GM18861 (cell line): Measurements from ENCODE around the gene CISD1.
"Not testable (repeated sequence)": the region's sequence is repeated elsewhere in the genome, so short reads cannot be mapped to it uniquely, and the experiment has no call there.

Source experiments
- ATAC-seq: cut with Tn5 transposase; IDR thresholded peaks from one replicate; pipeline ENCODE4 v1.9.1; 2021; ENCODE audit not compliant: unreplicated experiment

CISD1 gene

DNA sequence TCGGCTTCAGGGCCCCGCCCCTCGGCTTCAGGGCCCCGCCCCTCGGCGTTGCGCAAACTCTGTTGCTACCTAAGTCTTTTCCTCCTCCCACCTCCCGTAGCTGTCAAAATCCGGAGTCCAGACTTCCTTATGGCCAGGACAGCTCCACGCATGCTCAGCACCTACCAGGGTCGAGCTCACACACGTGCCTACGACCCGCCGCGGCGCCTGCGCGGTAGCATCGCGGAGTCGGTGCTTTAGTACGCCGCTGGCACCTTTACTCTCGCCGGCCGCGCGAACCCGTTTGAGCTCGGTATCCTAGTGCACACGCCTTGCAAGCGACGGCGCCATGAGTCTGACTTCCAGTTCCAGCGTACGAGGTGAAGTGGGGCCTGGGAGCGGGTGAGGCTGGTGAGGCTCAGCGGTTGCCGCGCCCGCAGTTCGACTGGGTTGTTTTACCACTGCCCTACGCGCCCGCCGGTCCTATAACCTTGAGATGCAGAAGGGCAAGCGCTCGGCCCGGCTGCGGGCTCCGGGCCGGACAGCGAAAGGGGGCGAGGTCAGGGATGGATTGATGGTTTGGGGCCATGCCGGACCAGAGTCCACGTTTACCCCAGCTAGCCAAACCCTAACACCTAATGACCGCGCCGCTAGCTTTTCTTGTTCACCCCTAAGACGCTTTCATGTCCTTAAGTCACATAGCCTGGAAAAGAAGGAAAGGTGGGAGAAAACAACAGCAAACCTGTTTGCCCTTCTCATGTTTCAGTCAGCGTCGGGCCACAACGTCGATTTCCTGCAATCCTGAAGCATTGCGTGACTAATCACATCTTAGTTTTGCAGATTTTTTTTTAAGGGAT lies at the start of gene CISD1:
Gene CISD1, plus strand, starts transcription at position 217 of the 836 bp plus-strand sequence. Its CDS starts 112 bp downstream, at position 329.
- peak; percentile 63 for ATAC-seq

DNA sequence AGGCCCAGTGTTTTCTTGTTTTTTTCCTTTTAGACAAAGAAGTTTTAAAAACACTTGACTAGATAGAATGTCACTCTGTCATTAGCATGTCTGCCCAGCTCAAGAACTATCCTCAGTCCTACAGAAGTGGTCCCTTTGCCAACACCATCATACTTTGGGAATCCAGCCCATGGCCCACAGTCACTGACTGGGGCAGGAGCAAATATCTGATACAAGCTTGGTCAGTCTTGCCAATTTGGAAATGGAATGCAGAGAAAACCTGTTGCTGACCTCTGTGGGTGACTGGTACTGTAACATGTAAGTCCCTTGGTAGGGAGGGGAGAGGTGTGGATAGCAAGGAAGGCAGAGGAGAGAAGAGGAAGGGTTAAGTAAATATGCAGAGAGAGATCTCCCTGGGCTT lies 49.1 kb upstream of the CISD1 start:
- ATAC-seq = no peak

DNA sequence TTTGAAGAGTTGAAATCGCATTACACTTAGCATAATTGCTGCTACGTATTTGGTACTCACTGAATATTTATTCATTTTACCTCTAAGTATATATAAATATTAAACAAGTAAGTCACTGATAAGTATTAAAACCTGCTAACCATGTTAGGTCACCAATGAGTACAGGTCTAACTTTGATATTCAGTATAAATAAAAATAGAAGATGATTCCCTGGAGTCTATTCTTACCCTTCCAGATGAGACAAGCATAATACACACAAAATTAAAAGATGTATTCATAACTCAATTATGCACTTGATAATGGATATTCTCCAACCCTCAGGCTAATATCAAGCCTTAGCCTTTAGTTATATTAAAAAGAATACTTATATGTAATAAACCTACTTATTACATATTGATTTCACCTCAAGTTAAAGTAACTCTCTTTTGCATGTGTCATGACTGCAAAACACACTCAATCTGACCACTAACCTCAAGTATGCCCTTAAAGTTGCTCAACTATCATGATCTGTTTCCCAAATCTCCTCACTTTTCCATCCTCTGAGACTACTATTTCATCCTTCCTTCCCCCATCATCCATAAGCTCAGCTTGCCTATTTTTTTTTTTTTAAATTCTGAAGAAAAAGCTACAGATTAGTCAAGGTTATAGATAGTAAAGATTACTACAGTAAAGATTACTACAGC lies 48.1 kb upstream of the CISD1 start:
- ATAC-seq = no peak

DNA sequence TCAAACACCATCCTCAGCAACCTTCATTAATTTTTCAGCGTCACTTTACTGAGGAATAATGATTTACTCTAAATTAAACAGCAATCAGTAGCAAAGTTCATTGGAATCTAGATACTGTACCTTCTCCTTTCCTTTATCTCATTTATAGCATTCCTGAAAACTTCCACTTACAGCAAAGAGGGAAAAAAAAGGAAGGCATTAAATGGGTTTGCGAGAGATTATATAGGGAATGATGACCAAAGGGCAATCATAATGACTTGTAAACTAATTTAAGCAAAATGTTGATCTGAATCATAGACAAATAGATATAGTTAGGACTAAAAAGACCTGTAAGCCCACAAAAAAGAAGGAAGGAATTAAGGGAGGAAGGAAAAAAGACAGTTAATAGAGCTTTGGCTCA lies 43.3 kb upstream of the CISD1 start:
- no peak for ATAC-seq

DNA sequence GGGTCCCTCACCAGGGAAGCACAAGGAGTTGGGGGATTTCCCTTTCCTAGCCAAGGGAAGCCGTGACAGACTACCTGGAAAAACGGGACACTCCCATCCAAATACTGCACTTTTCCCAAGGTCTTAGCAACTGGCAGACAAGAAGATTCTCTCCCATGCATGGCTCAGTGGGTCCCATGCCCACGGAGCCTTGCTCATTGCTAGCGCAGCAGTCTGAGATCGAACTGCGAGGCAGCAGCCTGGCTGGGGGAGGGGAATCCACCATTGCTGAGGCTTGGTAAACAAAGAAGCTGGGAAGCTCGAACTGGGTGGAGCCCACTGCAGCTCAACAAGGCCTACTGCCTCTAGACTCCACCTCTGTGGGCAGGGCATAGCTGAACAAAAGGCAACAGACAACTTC lies 39.1 kb upstream of the CISD1 start:
- ATAC-seq = not testable (repeated sequence)

DNA sequence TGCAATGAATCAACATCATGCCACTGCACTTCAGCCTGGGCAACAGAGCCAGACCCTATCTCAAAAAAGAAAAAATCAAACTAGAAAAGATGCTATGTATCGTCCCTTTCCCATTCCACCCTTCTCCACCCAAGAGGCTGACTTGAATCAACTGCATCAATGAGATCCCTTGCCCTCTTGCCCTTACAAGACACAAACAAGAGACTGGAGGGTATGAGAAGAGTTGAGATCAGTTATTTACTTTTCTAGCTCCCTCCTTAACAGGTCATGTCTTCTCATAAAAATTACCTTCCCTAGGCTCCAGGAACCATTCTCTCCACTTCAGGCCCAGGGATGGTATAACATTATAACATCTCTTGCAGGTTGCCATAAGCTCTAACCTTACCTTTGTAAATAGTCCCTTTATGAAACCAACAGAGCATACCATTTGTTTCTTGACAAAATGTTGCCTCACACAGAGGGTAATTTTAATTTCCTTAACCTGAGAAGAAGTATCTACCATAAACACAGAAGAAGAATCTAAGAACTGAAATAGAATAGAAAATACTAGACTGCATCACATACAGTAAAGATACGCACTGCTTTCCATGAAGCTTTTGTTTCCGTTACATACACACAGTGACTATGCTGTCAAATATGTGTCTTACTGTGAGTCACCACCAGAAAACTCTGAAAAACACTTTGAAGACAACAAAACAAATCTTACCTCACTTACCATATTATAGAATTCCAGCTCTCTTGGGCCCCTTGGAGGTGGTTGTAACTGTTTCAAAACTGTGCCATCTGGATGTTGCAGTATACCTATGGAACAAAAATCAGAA lies 31.7 kb upstream of the CISD1 start:
- ATAC-seq = no peak

DNA sequence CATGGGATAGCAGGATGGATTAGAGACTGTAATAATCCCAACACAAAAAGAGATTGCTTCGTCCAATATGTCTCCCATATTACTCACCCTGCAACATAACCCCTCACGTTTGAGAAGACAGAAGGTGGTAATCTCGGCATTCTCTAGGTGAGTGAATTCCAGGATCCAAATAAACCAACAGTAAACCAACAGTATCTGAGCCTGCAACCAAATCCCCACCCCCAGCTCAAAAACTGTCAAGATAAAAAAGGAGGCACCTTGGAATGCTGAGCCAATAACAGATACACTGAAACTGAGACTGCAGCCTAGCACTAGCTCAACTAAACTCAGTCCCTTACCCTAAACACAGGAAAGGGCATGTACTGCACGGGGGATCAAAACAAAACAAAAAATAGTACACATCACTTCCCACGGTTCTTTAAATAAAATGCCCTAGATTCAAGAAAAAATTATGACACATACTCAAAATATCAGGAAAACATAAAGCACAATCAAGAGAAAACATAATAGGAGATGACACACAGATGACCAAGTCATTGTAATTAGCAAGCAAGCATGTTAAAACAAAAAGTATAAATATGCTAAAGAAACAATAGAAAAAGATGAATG lies 29.3 kb upstream of the CISD1 start:
- no peak for ATAC-seq

DNA sequence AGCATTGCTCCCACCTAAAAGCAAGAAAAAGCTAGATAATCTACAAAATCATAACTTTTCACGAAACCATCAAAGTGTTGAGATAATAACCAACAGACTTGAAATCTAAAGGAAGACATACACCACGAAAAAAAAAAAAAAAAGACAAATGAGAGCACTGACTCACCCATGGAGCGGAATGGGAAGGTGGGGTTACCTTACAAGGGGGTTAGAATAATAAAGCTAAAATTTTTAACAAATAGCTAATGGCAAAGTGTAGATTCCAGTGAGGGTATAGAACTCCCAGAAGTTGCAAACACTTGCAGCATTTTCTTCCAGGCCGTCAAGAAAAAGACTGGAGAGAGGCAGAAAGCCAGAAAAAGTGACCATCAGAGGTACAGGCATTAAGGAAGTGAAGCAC lies 28.4 kb upstream of the CISD1 start:
- ATAC-seq = no peak

DNA sequence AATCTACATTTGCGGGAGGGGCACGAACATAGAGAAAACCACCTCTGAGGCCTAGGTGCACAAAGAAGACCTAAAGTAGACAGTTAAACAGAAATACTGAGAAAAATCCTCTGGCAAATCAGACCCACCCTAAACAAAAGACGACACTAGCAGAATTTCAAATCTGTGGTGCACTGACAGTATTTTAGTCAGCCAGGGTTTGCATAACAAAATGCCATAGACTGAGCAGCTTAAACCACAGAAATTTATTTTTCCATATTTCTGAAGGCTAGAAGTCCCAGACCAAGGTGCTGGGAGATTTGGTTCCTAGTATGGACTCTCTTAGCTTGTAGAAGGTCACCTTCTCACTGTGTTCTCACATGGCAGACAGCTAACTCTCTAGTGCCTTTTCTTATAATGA lies 27.6 kb upstream of the CISD1 start:
- ATAC-seq = no peak

DNA sequence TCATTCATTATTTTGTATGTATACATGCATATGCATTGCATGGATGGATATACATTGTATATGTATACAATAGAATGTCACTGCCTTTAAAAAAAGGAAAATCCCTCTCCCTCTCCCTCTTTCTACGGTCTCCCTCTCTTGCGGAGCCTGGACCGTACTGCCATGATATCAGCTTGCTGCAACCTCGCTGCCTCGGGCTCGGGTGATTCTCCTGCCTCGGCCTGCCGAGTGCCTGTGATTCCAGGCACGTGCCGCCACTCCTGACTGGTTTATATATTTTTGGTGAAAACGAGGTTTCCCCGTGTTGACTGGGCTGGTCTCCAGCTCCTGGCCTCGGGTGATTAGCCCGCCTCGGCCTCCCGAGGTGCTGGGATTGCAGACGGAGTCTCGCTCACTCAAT lies 25.7 kb upstream of the CISD1 start:
- no peak for ATAC-seq

DNA sequence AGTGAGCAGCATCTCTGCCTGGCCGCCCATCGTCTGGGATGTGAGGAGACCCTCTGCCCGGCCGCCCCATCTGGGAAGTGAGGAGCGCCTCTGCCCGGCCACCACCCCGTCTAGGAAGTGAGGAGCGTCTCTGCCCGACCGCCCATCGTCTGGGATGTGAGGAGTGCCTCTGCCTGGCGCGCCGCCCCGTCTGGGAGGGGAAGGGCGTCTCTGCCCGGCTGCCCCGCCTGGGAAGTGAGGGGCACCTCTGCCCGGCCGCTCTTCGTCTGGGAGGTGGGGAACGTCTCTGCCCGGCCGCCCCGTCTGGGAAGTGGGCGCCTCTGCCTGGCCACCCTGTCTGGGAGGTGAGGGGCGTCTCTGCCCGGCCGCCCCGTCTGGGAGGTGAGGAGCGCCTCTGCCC lies 25.2 kb upstream of the CISD1 start:
- ATAC-seq = not testable (repeated sequence)

DNA sequence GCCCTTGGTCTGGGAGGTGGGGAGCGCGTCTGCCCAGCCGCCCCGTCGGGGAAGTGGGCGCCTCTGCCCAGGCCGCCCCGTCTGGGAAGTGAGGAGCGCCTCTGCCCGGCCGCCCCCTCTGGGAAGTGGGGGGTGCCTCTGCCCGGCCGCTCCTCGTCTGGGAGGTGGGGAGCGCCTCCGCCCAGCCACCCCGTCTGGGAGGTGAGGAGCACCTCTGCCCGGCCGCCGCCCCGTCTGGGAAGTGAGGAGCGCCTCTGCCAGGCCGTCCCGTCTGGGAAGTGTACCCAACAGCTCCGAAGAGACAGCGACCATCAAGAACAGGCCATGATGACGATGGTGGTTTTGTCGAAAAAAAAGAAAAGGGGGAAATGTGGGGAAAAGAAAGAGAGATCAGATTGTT lies 24.7 kb upstream of the CISD1 start:
- not testable (repeated sequence) for ATAC-seq

DNA sequence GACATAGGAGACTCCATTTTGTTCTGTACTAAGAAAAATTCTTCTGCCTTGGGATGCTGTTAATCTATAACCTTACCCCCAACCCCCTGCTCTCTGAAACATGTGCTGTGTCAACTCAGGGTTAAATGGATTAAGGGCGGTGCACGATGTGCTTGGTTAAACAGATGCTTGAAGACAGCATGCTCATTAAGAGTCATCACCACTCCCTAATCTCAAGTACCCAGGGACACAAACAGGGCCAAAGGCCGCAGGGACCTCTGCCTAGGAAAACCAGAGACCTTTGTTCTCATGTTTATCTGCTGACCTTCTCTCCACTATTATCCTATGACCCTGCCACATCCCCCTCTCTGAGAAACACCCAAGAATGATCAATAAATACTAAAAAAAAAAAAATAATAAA lies 24.3 kb upstream of the CISD1 start:
- not testable (repeated sequence) for ATAC-seq

DNA sequence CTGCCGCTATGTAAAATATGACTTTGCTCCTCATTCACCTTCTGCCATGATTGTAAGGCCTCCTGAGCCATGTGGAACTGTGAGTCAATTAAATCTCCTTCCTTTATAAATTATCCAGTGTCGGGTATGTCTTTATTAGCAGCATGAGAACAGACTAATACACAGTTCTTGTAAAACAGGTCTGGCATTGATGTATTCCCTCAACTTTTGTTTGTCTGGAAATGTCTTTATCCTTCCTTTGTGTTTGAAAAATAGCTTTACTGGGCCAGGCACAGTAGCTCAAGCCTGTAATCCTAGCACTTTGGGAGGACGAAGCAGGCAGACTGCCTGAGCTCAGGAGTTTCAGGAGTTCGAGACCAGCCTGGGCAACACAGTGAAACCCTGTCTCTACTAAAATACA lies 15.8 kb upstream of the CISD1 start:
- ATAC-seq = no peak

DNA sequence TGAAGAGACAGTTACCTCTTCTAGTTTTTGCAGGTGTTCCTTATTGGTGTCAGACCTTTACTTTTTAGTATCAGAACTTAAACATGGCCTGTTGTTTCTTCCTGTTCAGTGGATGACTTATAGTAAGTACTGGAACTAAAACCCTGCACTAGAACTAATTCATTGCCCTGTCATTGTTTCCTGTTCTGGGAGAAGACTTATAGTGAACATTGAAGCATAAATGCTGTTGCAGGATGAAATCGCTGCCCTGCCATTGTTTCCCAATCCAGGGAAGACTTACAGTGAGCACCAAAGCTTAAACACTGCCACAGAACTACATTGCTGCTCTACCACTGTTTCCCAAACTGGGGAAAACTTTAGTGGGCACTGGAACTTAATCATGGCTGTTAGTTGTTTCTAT lies 14.3 kb upstream of the CISD1 start:
- no peak for ATAC-seq

DNA sequence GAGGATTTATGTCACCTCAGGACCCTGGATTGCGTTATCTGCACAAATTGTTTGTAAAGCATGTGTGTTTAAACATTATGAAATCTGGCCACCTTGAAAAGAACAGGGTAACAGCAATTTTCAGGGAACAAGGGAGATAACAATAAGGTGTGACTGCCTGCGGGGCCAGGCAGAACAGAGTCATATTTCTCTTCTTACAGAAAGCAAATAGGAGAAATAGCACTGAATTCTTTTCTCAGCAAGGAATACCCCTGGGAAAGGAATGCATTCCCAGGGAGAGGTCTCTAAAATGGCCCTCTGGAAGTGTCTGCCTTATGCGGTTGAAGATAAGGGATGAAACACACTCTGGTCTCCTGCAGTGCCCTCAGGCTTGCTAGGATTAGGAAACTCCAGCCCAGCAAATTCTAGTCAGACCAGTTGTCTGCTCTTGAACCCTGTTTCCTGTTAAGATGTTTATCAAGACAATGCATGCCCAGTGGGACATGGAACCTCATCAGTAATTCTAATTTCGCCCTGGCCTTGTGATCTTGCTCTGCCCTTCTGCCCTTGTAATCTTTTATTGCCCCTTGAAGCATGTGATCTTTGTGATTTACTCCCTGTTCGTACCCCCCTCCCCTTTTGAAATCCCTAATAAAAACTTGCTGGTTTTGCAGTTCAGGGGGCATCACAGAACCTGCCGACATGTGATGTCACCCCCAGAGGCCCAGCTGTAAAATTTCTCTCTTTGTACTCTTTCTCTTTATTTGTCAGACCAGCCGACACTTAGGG lies 12.8 kb upstream of the CISD1 start:
- ATAC-seq = not testable (repeated sequence)

DNA sequence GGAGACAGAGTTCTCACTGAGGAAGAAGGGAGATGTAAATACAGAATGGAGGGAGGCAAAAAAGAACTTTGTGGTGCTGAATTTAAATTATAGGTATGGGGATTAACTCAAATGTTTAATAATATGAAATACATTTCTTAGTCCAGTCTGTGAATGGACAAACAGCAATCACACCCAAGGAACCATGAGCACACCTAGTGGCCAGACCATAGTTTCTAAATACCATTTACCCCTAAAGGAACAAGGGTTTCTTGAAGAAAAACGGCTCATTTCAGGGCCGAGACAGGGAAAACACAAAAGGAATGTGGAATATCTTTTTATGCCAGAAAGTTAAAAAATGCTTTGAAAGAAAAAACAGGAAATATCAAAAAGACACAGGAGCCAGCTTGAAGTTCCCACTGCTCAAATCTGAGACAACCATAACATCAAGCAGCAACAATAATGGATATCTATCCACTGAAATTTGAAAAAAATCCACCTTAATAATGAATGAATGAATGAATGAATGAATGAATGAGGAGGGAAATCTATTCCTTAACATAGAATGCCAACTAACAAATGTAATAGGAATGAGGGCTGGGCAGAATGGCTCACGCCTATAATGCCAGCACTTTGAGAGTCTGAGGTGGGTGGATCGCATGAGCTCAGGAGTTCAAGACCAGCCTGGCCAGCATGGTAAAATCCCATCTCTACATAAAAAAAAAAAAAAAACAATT lies 9.8 kb upstream of the CISD1 start:
- no peak for ATAC-seq

DNA sequence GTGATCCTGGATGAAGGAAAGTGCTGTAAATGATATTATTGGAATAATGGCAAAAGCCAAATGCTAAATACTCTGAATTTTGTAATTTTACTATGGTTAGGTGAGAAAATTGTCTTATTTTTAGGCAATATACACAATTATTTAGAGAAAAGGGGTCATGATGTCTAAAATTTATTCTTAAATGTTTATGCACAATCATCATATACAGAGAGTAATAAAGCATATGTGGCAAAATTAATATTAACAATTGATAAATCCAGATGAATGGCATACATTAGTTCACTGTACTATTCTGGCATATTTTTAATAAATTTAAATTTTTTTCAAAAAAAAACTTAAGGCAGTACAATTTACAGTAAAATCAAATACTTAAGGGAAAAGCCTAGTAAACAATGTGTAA lies 8.6 kb upstream of the CISD1 start:
- no peak for ATAC-seq

DNA sequence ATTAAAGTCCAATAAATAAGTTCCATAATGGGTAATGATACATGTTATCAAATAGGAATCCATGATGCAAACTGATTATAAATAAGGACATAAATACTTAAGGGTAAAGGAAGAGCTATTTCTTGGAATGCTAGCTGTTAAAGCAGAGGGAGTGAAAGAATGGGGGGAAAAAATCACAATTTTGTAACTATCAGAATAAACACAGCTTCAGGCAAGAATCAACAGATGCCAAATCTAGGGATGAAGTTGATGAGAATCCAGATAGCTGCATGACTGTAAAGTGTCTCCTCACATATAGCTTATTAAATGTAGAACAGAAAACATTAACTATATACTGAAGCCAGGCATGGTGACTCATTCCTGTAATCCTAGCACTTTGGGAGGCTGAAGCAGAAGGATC lies 6.2 kb upstream of the CISD1 start:
- no peak for ATAC-seq

DNA sequence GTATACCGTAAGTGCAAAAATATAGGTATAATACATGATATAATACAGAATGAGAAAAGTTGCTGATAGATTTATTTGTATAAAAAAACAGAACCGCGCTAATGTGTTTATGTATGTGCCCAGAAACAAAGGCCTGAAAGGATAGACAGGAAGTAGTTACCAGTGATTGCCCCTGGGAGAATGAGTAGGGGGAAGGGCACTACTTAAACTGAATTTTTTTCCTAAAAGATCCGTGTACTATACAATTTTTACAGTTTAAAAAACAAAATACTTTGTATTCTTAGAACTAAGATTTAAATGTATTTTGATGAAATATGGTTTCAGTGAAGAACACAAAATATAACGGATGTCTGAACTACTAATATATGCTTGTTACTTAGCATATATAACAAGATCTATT lies 4.2 kb upstream of the CISD1 start:
- ATAC-seq = no peak
